ENCODE results near the gene CDYL2. TPM values are rescaled to one million over a fixed set of nuclear protein-coding genes. Genes with fewer than 3 reads are reported as not detected.

Gene CDYL2
- total RNA-seq, 1 experiment from 2014 or later, result 7.1 TPM

DNA sequence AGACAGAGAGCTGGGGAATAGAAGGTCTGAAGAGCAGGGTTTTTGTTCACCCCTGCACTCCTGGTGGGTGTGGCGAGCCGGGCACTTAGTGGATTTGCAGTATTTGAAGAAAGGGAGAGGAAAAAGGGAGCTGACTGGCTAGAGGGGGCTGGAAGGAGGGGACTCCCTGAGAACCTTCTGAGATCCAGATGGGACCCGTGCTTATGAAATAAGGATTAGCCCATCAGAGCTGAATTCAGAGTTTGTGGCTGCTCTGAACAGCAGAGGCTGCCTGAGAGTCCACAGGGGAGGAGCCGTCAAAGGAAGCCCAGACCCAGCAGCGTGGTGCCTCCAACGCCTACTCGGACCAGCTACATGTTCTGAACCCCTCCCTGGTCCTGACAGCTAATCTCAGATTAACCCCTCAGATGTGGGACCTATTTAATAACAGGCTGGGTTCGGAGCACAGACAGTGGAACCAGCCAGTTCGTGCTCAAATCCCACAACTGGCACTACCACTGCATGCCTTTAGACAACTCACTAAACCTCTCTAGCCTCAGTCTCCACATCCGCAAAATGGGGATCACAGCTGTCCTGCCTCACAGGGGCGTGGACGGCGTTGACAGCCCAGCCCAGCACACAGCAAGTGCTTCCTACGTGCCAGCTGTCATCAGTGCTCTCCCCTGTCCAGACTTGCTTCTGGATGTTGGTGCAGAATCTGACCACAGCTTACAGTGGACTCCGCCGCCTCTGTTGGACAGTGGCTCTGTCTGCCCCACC, 193.0 kb downstream of the CDYL2 start:
- no peak overlapping the region for H3K27ac Mint-ChIP-seq (ENCODE audit: low read depth, unreplicated experiment)
- H3K36me3 Mint-ChIP-seq (ENCODE audit: insufficient read depth, unreplicated experiment), result no peaks in the 10 kb centered on the region
- CTCF ChIA-PET, result no interaction called here
- BruUV-seq (replicated peaks), result no TSS peak
- TF ChIP-seq, protein P1, sequence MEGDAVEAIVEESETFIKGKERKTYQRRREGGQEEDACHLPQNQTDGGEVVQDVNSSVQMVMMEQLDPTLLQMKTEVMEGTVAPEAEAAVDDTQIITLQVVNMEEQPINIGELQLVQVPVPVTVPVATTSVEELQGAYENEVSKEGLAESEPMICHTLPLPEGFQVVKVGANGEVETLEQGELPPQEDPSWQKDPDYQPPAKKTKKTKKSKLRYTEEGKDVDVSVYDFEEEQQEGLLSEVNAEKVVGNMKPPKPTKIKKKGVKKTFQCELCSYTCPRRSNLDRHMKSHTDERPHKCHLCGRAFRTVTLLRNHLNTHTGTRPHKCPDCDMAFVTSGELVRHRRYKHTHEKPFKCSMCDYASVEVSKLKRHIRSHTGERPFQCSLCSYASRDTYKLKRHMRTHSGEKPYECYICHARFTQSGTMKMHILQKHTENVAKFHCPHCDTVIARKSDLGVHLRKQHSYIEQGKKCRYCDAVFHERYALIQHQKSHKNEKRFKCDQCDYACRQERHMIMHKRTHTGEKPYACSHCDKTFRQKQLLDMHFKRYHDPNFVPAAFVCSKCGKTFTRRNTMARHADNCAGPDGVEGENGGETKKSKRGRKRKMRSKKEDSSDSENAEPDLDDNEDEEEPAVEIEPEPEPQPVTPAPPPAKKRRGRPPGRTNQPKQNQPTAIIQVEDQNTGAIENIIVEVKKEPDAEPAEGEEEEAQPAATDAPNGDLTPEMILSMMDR (IDR thresholded peaks at IDR 0.05; ENCODE audit: unreplicated experiment), result no peak
- H3K9me3 Mint-ChIP-seq (ENCODE audit: unreplicated experiment), result no peaks in the 10 kb centered on the region
- POLR2A ChIA-PET, result no interaction called here
- no peak for DNase-seq (ENCODE audit: unreplicated experiment)
- no peaks in the 10 kb centered on the region for H3K27me3 Mint-ChIP-seq (ENCODE audit: insufficient read depth, unreplicated experiment)
- intact Hi-C loops (cut with micrococcal nuclease), result no loop called here
- H3K4me3 Mint-ChIP-seq (ENCODE audit: unreplicated experiment), result no peak overlapping the region
- H3K4me1 Mint-ChIP-seq (ENCODE audit: insufficient read depth, unreplicated experiment), result no peaks in the 10 kb centered on the region

DNA sequence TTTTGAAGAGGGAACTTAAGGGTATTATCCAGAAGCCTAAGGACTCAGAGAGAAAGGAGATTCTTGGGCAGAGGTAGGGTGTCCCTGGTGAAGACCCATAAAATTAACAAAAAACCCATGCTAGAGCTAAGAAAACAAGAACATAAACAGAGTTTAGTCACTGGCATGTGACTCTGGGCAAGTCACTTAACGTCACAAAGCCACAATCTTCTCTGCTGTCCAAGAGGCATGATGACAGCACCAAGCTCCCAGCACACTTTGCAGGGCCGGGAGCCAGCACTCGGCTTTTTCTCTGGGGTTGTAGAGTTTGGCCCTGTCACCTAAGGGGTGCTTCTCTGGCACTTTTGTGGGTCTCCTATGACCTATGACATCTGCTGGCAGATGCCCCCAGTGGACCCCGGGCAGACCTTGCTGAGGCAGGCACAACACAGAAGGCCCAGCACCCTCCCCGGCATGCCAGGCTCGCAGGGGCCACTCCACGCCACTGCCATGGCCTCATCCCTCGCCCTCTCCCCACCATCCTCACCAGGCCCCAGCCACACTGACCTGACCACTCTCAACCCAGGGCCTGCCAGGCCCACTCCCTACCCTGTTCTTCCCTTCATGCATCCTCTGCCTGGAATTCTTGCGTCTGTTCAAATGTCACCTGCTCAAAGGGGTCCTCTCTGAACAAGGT, 193.8 kb downstream of the CDYL2 start:
- intact Hi-C loops (cut with micrococcal nuclease), result no loop called here
- CTCF ChIA-PET, result no interaction called here
- BruUV-seq (replicated peaks), result no TSS peak
- Mint-ChIP-seq H3K9me3 (ENCODE audit: unreplicated experiment) (no peaks in the 10 kb centered on the region), H3K4me1 (ENCODE audit: insufficient read depth, unreplicated experiment) (no peaks in the 10 kb centered on the region), H3K4me3 (ENCODE audit: unreplicated experiment) (no peak overlapping the region), H3K27ac (ENCODE audit: low read depth, unreplicated experiment) (no peak overlapping the region), H3K27me3 (ENCODE audit: insufficient read depth, unreplicated experiment) (no peaks in the 10 kb centered on the region), H3K36me3 (ENCODE audit: insufficient read depth, unreplicated experiment) (no peaks in the 10 kb centered on the region)
- POLR2A ChIA-PET, result no interaction called here
- TF ChIP-seq, protein P1 (IDR thresholded peaks at IDR 0.05; ENCODE audit: unreplicated experiment), result no peak
- no peak for DNase-seq (ENCODE audit: unreplicated experiment)

- no peaks in the 10 kb centered on the region for H3K4me1 Mint-ChIP-seq (ENCODE audit: insufficient read depth, unreplicated experiment)
- H3K4me3 Mint-ChIP-seq (ENCODE audit: unreplicated experiment), result no peak overlapping the region
- DNase-seq (ENCODE audit: unreplicated experiment), result no peak
- no TSS peak for BruUV-seq (replicated peaks)
- ChIA-PET CTCF (interaction anchor here (0.7 kb wide), 1 partner anchor 22 kb away, joined by 3 read pairs; no protein-coding TSS in a partner anchor), POLR2A (no interaction called here)
- no peaks in the 10 kb centered on the region for H3K27me3 Mint-ChIP-seq (ENCODE audit: insufficient read depth, unreplicated experiment)
- intact Hi-C loops (cut with micrococcal nuclease), result no loop called here
- TF ChIP-seq, protein P1 (IDR thresholded peaks at IDR 0.05; ENCODE audit: unreplicated experiment), result no peak
- H3K27ac Mint-ChIP-seq (ENCODE audit: low read depth, unreplicated experiment), result no peak overlapping the region
- no peaks in the 10 kb centered on the region for H3K36me3 Mint-ChIP-seq (ENCODE audit: insufficient read depth, unreplicated experiment)
- H3K9me3 Mint-ChIP-seq (ENCODE audit: unreplicated experiment), result no peaks in the 10 kb centered on the region
Measured at GRCh38 chr16:80608946-80609345, 195.5 kb downstream of the CDYL2 start.

DNA sequence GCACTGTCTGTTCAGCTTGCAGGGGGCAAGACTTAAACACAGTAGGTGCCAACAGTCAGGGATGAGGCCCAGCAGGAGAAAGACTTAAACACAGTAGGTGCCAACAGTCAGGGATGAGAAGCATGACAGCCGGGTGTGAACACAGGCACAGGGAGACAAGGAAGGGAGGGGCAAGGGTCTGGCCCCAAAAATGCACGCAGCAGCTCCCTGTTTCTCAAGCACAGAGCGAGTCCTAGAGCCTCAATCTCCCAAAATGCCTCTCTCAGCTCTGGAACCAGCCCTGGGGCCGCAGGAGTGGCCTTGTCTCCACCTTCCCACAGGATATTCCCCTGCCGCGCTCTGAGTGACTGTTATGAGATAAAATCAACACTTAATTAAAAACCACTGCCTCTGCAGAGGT, 197.2 kb downstream of the CDYL2 start:
- CTCF ChIA-PET, result no interaction called here
- no peaks in the 10 kb centered on the region for H3K9me3 Mint-ChIP-seq (ENCODE audit: unreplicated experiment)
- H3K27me3 Mint-ChIP-seq (ENCODE audit: insufficient read depth, unreplicated experiment), result no peaks in the 10 kb centered on the region
- H3K4me1 Mint-ChIP-seq (ENCODE audit: insufficient read depth, unreplicated experiment), result no peaks in the 10 kb centered on the region
- H3K36me3 Mint-ChIP-seq (ENCODE audit: insufficient read depth, unreplicated experiment), result no peaks in the 10 kb centered on the region
- intact Hi-C loops (cut with micrococcal nuclease), result no loop called here
- TF ChIP-seq, protein P1 (IDR thresholded peaks at IDR 0.05; ENCODE audit: unreplicated experiment), result no peak
- no TSS peak for BruUV-seq (replicated peaks)
- H3K4me3 Mint-ChIP-seq (ENCODE audit: unreplicated experiment), result no peak overlapping the region
- DNase-seq (ENCODE audit: unreplicated experiment), result no peak
- no peak overlapping the region for H3K27ac Mint-ChIP-seq (ENCODE audit: low read depth, unreplicated experiment)
- POLR2A ChIA-PET, result no interaction called here

Measured in MCF 10A (cell line).